ENCODE data around the gene KRI1.

Gene KRI1

GRCh38 chr19:10517361-10517759, 48.5 kb downstream of the KRI1 start, which contains the start of gene S1PR5:
Gene S1PR5 (minus strand): TSS chr19:10517447. CDS start chr19:10515011, 2,436 bp downstream.
- Histone ChIP-seq H3K9me2 (replicated peaks; ENCODE audit: low read depth, low read length) (no peaks in the 10 kb centered on the region), H3K27me3 (ENCODE audit: insufficient read depth, low read length, poor library complexity, severe bottlenecking) (no peaks in the 10 kb centered on the region), H3K4me3 (ENCODE audit: low read length, poor library complexity, severe bottlenecking) (no peak within 1 kb of the TSS), H4K20me1 (ENCODE audit: insufficient read depth, low read length, poor library complexity, severe bottlenecking) (no peaks in the 10 kb centered on the region), H3K4me1 (ENCODE audit: insufficient read depth, low read length, poor library complexity, severe bottlenecking) (peaks cover 4% of the 10 kb centered on the region), H3K9ac (ENCODE audit: low read depth, low read length, poor library complexity, severe bottlenecking) (no peak within 1 kb of the TSS), H3F3A (ENCODE audit: low read depth) (no peaks in the 10 kb centered on the region), H3K36me3 (ENCODE audit: insufficient read depth, low read length) (no peaks in the 10 kb centered on the region), H2AFZ (ENCODE audit: low read length) (peak within 1 kb of the TSS; percentile 65; the same call in 1 of the 2 replicates), H3K79me2 (ENCODE audit: insufficient read depth, low read length) (no peaks in the 10 kb centered on the region), H3K4me2 (ENCODE audit: low read depth, low read length, poor library complexity, severe bottlenecking) (no peak within 1 kb of the TSS), H3K9me3 (ENCODE audit: insufficient read depth, low read depth, low read length) (no peaks in the 10 kb centered on the region)
- TF ChIP-seq EZH2phosphoT487 (IDR thresholded peaks at IDR 0.05; ENCODE audit: borderline replicate concordance) (no peak), CTCF (conservative IDR thresholded peaks at IDR 0.05; ENCODE audit: low read length) (no peak)

GRCh38 chr19:10516671-10517286, 49.0 kb downstream of the KRI1 start:
- Histone ChIP-seq H3K9me2 (replicated peaks; ENCODE audit: low read depth, low read length) (no peaks in the 10 kb centered on the region), H3K4me1 (ENCODE audit: insufficient read depth, low read length, poor library complexity, severe bottlenecking) (peaks cover 4% of the 10 kb centered on the region), H3F3A (ENCODE audit: low read depth) (no peaks in the 10 kb centered on the region), H3K27me3 (ENCODE audit: insufficient read depth, low read length, poor library complexity, severe bottlenecking) (no peaks in the 10 kb centered on the region), H4K20me1 (ENCODE audit: insufficient read depth, low read length, poor library complexity, severe bottlenecking) (no peaks in the 10 kb centered on the region), H3K79me2 (ENCODE audit: insufficient read depth, low read length) (no peaks in the 10 kb centered on the region), H3K4me3 (ENCODE audit: low read length, poor library complexity, severe bottlenecking) (no peak overlapping the region), H3K9me3 (ENCODE audit: insufficient read depth, low read depth, low read length) (no peaks in the 10 kb centered on the region), H3K4me2 (ENCODE audit: low read depth, low read length, poor library complexity, severe bottlenecking) (no peak overlapping the region), H2AFZ (ENCODE audit: low read length) (peak overlapping the region; percentile 65; the same call in 1 of the 2 replicates), H3K9ac (ENCODE audit: low read depth, low read length, poor library complexity, severe bottlenecking) (no peak overlapping the region), H3K36me3 (ENCODE audit: insufficient read depth, low read length) (no peaks in the 10 kb centered on the region)
- TF ChIP-seq EZH2phosphoT487 (IDR thresholded peaks at IDR 0.05; ENCODE audit: borderline replicate concordance), result no peak
- no peak for TF ChIP-seq CTCF (conservative IDR thresholded peaks at IDR 0.05; ENCODE audit: low read length)

- H3K4me1 ChIP-seq (ENCODE audit: insufficient read depth, low read length, poor library complexity, severe bottlenecking), result peaks cover 4% of the 10 kb centered on the region
- H3K36me3 ChIP-seq (ENCODE audit: insufficient read depth, low read length), result no peaks in the 10 kb centered on the region
- TF ChIP-seq CTCF (conservative IDR thresholded peaks at IDR 0.05; ENCODE audit: low read length), result no peak
- no peak for TF ChIP-seq EZH2phosphoT487 (IDR thresholded peaks at IDR 0.05; ENCODE audit: borderline replicate concordance)
- H3F3A ChIP-seq (ENCODE audit: low read depth), result no peaks in the 10 kb centered on the region
- H3K9me2 ChIP-seq (replicated peaks; ENCODE audit: low read depth, low read length), result no peaks in the 10 kb centered on the region
- no peak overlapping the region for H3K9ac ChIP-seq (ENCODE audit: low read depth, low read length, poor library complexity, severe bottlenecking)
- H3K79me2 ChIP-seq (ENCODE audit: insufficient read depth, low read length), result no peaks in the 10 kb centered on the region
- no peaks in the 10 kb centered on the region for H3K9me3 ChIP-seq (ENCODE audit: insufficient read depth, low read depth, low read length)
- no peaks in the 10 kb centered on the region for H3K27me3 ChIP-seq (ENCODE audit: insufficient read depth, low read length, poor library complexity, severe bottlenecking)
- no peaks in the 10 kb centered on the region for H4K20me1 ChIP-seq (ENCODE audit: insufficient read depth, low read length, poor library complexity, severe bottlenecking)
- H3K4me2 ChIP-seq (ENCODE audit: low read depth, low read length, poor library complexity, severe bottlenecking), result no peak overlapping the region
- H2AFZ ChIP-seq (ENCODE audit: low read length), result no peak overlapping the region
- no peak overlapping the region for H3K4me3 ChIP-seq (ENCODE audit: low read length, poor library complexity, severe bottlenecking)
These were observed 49.8 kb downstream of the KRI1 start for GRCh38 chr19:10516064-10516385.
